Panc1 (cell line): ENCODE data around the gene VSIR. TPM values are rescaled to one million over a fixed set of nuclear protein-coding genes. Genes with fewer than 3 reads are reported as not detected.

Experiments used
- ATAC-seq: fragments of 200-7000 bp; cut with Tn5 transposase; 2 replicates; pipeline ENCODE4 v1.9.1; 2020; ENCODE audit warnings: mild to moderate bottlenecking, moderate library complexity
- BruUV-seq: library from RNA; stranded (reverse); fragments of 400-500 nt; replicated peaks from 2 replicates; lab custom pipeline; 2021; lab: Mats Ljungman, UMichigan
- CTCF ChIA-PET: fragments of 300-600 bp; sonication (Branson Sonifier 250); formaldehyde crosslinking; loops from one replicate; lab custom pipeline; 2022; ENCODE audit warnings: antibody characterized with exemption; lab: Charles Lee
- POLR2A ChIA-PET: fragments of 300-600 bp; sonication (Branson Sonifier 250); formaldehyde crosslinking; loops from one replicate; lab custom pipeline; 2022; ENCODE audit warnings: antibody characterized with exemption; lab: Charles Lee
- DNase-seq: peaks from one replicate; pipeline ENCODE4 v3.0.0-alpha.2; 2010; ENCODE audit warnings: low read depth, low spot score
- H3K27ac ChIP-seq: 2 replicates; pipeline ENCODE4 v1.5.1; 2011; ENCODE audit warnings: mild to moderate bottlenecking, low read length, inconsistent platforms
- H3K27me3 ChIP-seq: fragments of 200-500 bp; sonication (Bioruptor generic); 2 replicates; pipeline ENCODE4 v1.6.0; 2014; ENCODE audit warnings: low read length, inconsistent platforms; ENCODE audit not compliant: control insufficient read depth, insufficient read depth
- H3K36me3 ChIP-seq: fragments of 200-500 bp; sonication (Bioruptor generic); 2 replicates; pipeline ENCODE4 v1.5.1; 2014; ENCODE audit warnings: inconsistent platforms, mild to moderate bottlenecking, low read length, moderate library complexity; ENCODE audit not compliant: control insufficient read depth, insufficient read depth
- H3K4me1 ChIP-seq: 2 replicates; pipeline ENCODE4 v1.5.1; 2011; ENCODE audit warnings: inconsistent platforms, mild to moderate bottlenecking, low read length, moderate library complexity; ENCODE audit not compliant: control insufficient read depth, insufficient read depth
- H3K4me3 ChIP-seq, 2 experiments: 2 replicates each; pipeline ENCODE4 v1.5.1; 2011 to 2012; ENCODE audit warnings: low read depth in 2 of 2, low read length in 2 of 2, mild to moderate bottlenecking in 2 of 2, inconsistent platforms in 1 of 2, moderate library complexity in 1 of 2
- H3K9me3 ChIP-seq: fragments of 200-500 bp; sonication (Bioruptor generic); 2 replicates; pipeline ENCODE4 v1.5.1; 2014; ENCODE audit warnings: low read depth, mild to moderate bottlenecking, inconsistent platforms, low read length, moderate library complexity; ENCODE audit not compliant: control insufficient read depth, insufficient read depth
- CTCF ChIP-seq: fragments of 450-650 bp; IDR thresholded peaks from 2 replicates; pipeline ENCODE4 v1.5.1; 2017; ENCODE audit warnings: mild to moderate bottlenecking
- POLR2AphosphoS5 ChIP-seq: IDR thresholded peaks from 2 replicates; pipeline ENCODE4 v1.6.1; 2012; ENCODE audit warnings: mild to moderate bottlenecking, low read depth, low read length, moderate library complexity
- REST ChIP-seq, 2 experiments: IDR thresholded peaks; 2 replicates each; pipeline ENCODE4 v1.6.1; 2011 to 2012; ENCODE audit warnings: low read depth in 2 of 2, control low read depth in 1 of 2, low read length in 1 of 2, mild to moderate bottlenecking in 1 of 2, moderate library complexity in 1 of 2; ENCODE audit not compliant: insufficient read depth in 1 of 2
- SIN3A ChIP-seq: IDR thresholded peaks from 2 replicates; pipeline ENCODE4 v1.6.1; 2012; ENCODE audit warnings: low read depth, mild to moderate bottlenecking, low read length, moderate library complexity, borderline replicate concordance; ENCODE audit not compliant: insufficient read depth
- TCF7L2 ChIP-seq: IDR thresholded peaks from 2 replicates; pipeline ENCODE4 v1.6.1; 2011; ENCODE audit warnings: mild to moderate bottlenecking, low read depth, low read length, inconsistent platforms
- in situ Hi-C: cut with HindIII; loops from 2 replicates; pipeline ENCODE4 v1.10.0; 2016; ENCODE audit warnings: low sequenced_read_pairs, low pct_unique_long_range_greater_than_20kb
- intact Hi-C: fragments of 100-400 bp; cut with micrococcal nuclease; formaldehyde crosslinking; loops from one replicate; pipeline ENCODE4 v1.10.0; 2022; ENCODE audit not compliant: unreplicated experiment
- total RNA-seq: library from RNA; stranded (reverse); gene quantifications from one replicate; pipeline ENCODE4 v1.2.1, GENCODE V29; 2021; ENCODE audit not compliant: unreplicated experiment

Gene VSIR
- total RNA-seq, 1 experiment from 2014 or later: 34.9 TPM

GRCh38 chr10:71765176-71765904 lies 8.0 kb downstream of the VSIR start:
- POLR2A ChIA-PET: no interaction called here
- Histone ChIP-seq H3K4me3 (no peak overlapping the region), H3K27ac (peak overlapping the region; percentile 92), H3K9me3 (no peaks in the 10 kb centered on the region), H3K36me3 (no peaks in the 10 kb centered on the region), H3K27me3 (no peaks in the 10 kb centered on the region), H3K4me1 (peaks cover 68% of the 10 kb centered on the region)
- intact Hi-C loops (no loop called here), in situ Hi-C loops (no loop called here)
- CTCF ChIA-PET: no interaction called here
- no peak for DNase-seq
- TF ChIP-seq TCF7L2 (no peak), REST (IDR thresholded peaks at IDR 0.05; ENCODE audit: insufficient read depth in 1 of 2, low read depth in 2 of 2, low read length in 1 of 2) (no peak), POLR2AphosphoS5 (no peak), CTCF (no peak), SIN3A (no peak)
- BruUV-seq: no TSS peak
- ATAC-seq: no peak

GRCh38 chr10:71763352-71764127 lies 9.8 kb downstream of the VSIR start:
- CTCF ChIA-PET: no interaction called here
- H3K9me3 ChIP-seq: no peaks in the 10 kb centered on the region
- H3K4me3 ChIP-seq: no peak overlapping the region
- POLR2A ChIA-PET: no interaction called here
- H3K36me3 ChIP-seq: no peaks in the 10 kb centered on the region
- intact Hi-C loops: no loop called here
- peak overlapping the region; percentile 49 for H3K27ac ChIP-seq
- ATAC-seq (no peak), DNase-seq (no peak)
- in situ Hi-C loops: no loop called here
- H3K27me3 ChIP-seq: no peaks in the 10 kb centered on the region
- BruUV-seq: no TSS peak
- H3K4me1 ChIP-seq: peaks cover 54% of the 10 kb centered on the region
- TF ChIP-seq CTCF (no peak), POLR2AphosphoS5 (no peak), TCF7L2 (no peak), REST (IDR thresholded peaks at IDR 0.05; ENCODE audit: insufficient read depth in 1 of 2, low read depth in 2 of 2, low read length in 1 of 2) (no peak), SIN3A (no peak)
